Adrenal gland (tissue), 5 donors: ENCODE results near the gene KLHL29.

Experiments
- CTCF ChIP-seq, 6 experiments: fragments of 450-650 bp in 4 of 6; fragments of 200-600 bp in 2 of 6; sonication (generic) in 1 of 6; IDR thresholded peaks; 1 replicate in 5 of 6; 2 replicates in 1 of 6; pipeline versions ENCODE4 v1.5.1 to v1.8.0; 2016 to 2021; ENCODE audit warnings: antibody characterized with exemption in 6 of 6, mild to moderate bottlenecking in 2 of 6, moderate library complexity in 1 of 6
- POLR2A ChIP-seq, 2 donors: fragments of 450-650 bp; IDR thresholded peaks; one replicate each; pipeline ENCODE4 v1.6.1; 2017; ENCODE audit warnings: antibody characterized with exemption in 2 of 2, mild to moderate bottlenecking in 2 of 2, moderate library complexity in 1 of 2
- donor health status: DM: no; HTN: no; CAD: no.

- TF ChIP-seq CTCF (IDR thresholded peaks at IDR 0.05) (no peak), POLR2A (IDR thresholded peaks at IDR 0.05) (no peak)
Observed at GRCh38 chr2:23526114-23526513, 141.1 kb downstream of the KLHL29 start.
